Stimulated activated naive CD8-positive, alpha-beta T cell treated with anti-CD3 and anti-CD28 coated beads, Interleukin-15, Interleukin-2, amounts not matched to agents 100 ng/mL and 50 ng/mL, for 24 hours (primary cell): ENCODE measurements around the gene CHSY1.
A peak's percentile ranks its signal among the peaks of the same experiment; 100 is the strongest.
"Not testable (repeated sequence)": the region's sequence is repeated elsewhere in the genome, so short reads cannot be mapped to it uniquely, and the experiment has no call there.

Experiments
- H3K27ac Mint-ChIP-seq: one replicate; pipeline ENCODE4 v1.8.0; 2021; ENCODE audit warnings: mild to moderate bottlenecking, mixed read lengths
- H3K27me3 Mint-ChIP-seq: one replicate; pipeline ENCODE4 v1.8.0; 2021; ENCODE audit warnings: mixed read lengths
- H3K36me3 Mint-ChIP-seq: one replicate; pipeline ENCODE4 v1.8.0; 2021; ENCODE audit warnings: low read depth, mixed read lengths
- H3K4me1 Mint-ChIP-seq: one replicate; pipeline ENCODE4 v1.8.0; 2021; ENCODE audit warnings: low read depth, mixed read lengths
- H3K4me3 Mint-ChIP-seq: one replicate; pipeline ENCODE4 v1.8.0; 2021; ENCODE audit warnings: mild to moderate bottlenecking, mixed read lengths
- H3K9me3 Mint-ChIP-seq: one replicate; pipeline ENCODE4 v1.8.0; 2021; ENCODE audit warnings: mixed read lengths

Gene CHSY1

GRCh38 chr15:101215681-101216080 is 36.2 kb downstream of the CHSY1 start:
- Mint-ChIP-seq H3K27ac (no peak overlapping the region), H3K36me3 (peaks cover 69% of the 10 kb centered on the region), H3K9me3 (no peaks in the 10 kb centered on the region), H3K4me1 (peaks cover 80% of the 10 kb centered on the region), H3K4me3 (no peak overlapping the region), H3K27me3 (no peaks in the 10 kb centered on the region)

GRCh38 chr15:101214435-101215097 is 37.3 kb downstream of the CHSY1 start:
- Mint-ChIP-seq H3K36me3 (peaks cover 63% of the 10 kb centered on the region), H3K4me1 (peaks cover 83% of the 10 kb centered on the region)
- H3K9me3 Mint-ChIP-seq, H3K27me3 Mint-ChIP-seq, H3K4me3 Mint-ChIP-seq, H3K27ac Mint-ChIP-seq: not testable (repeated sequence)

GRCh38 chr15:101213570-101213969 is 38.3 kb downstream of the CHSY1 start:
- Mint-ChIP-seq H3K9me3 (no peaks in the 10 kb centered on the region), H3K4me1 (peaks cover 90% of the 10 kb centered on the region)

GRCh38 chr15:101213147-101213546 is 38.7 kb downstream of the CHSY1 start:
- no peaks in the 10 kb centered on the region for H3K9me3 Mint-ChIP-seq
- no peak overlapping the region for H3K4me3 Mint-ChIP-seq
- peaks cover 60% of the 10 kb centered on the region for H3K36me3 Mint-ChIP-seq
- peak overlapping the region; percentile 22 for H3K27ac Mint-ChIP-seq
- H3K4me1 Mint-ChIP-seq, result peaks cover 94% of the 10 kb centered on the region
- H3K27me3 Mint-ChIP-seq, result no peaks in the 10 kb centered on the region

More at GRCh38 chr15:101213570-101213969, 38.3 kb downstream of the CHSY1 start:
- Mint-ChIP-seq H3K27me3 (no peaks in the 10 kb centered on the region), H3K27ac (peak overlapping the region; percentile 12), H3K36me3 (peaks cover 60% of the 10 kb centered on the region), H3K4me3 (no peak overlapping the region)

GRCh38 chr15:101211897-101212296 is 40.0 kb downstream of the CHSY1 start:
- Mint-ChIP-seq H3K27me3 (no peaks in the 10 kb centered on the region), H3K9me3 (no peaks in the 10 kb centered on the region), H3K4me3 (no peak overlapping the region), H3K4me1 (peaks cover 95% of the 10 kb centered on the region), H3K27ac (peak overlapping the region; percentile 67), H3K36me3 (peaks cover 59% of the 10 kb centered on the region)

DNA sequence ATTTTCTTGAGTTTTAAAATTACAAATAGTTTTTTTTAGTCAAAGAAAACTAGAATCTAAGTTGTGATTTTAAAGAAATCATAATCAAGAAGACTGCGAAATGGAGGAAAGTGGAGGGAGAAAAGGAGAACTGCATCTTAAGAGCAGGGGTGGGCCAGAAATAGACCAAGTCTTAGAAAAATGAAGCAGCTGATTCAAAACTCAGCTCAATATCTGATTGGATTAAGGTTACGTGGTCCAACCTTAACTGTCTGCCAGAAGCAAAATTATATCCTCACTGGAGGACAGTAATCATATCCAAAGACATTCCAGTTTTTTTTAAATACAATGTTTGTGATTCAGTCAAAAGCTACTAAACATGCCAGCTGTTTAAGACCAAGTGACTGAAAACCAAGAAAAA is 41.4 kb downstream of the CHSY1 start:
- no peak overlapping the region for H3K4me3 Mint-ChIP-seq
- H3K4me1 Mint-ChIP-seq, result peaks cover 95% of the 10 kb centered on the region
- peak overlapping the region; percentile 42 for H3K27ac Mint-ChIP-seq
- H3K9me3 Mint-ChIP-seq, result no peaks in the 10 kb centered on the region
- peaks cover 53% of the 10 kb centered on the region for H3K36me3 Mint-ChIP-seq
- H3K27me3 Mint-ChIP-seq, result no peaks in the 10 kb centered on the region

GRCh38 chr15:101210058-101210457 is 41.8 kb downstream of the CHSY1 start:
- H3K4me3 Mint-ChIP-seq, result no peak overlapping the region
- peaks cover 53% of the 10 kb centered on the region for H3K36me3 Mint-ChIP-seq
- no peaks in the 10 kb centered on the region for H3K9me3 Mint-ChIP-seq
- no peaks in the 10 kb centered on the region for H3K27me3 Mint-ChIP-seq
- H3K27ac Mint-ChIP-seq, result peak overlapping the region; percentile 42
- H3K4me1 Mint-ChIP-seq, result peaks cover 97% of the 10 kb centered on the region

- H3K4me1 Mint-ChIP-seq, result peaks cover 99% of the 10 kb centered on the region
- H3K36me3 Mint-ChIP-seq, result peaks cover 47% of the 10 kb centered on the region
- H3K9me3 Mint-ChIP-seq, result no peaks in the 10 kb centered on the region
- peak overlapping the region; percentile 42 for H3K27ac Mint-ChIP-seq
- peak overlapping the region; percentile 7 for H3K4me3 Mint-ChIP-seq
- H3K27me3 Mint-ChIP-seq, result no peaks in the 10 kb centered on the region
Observed at GRCh38 chr15:101209285-101209845, 42.5 kb downstream of the CHSY1 start.

- H3K36me3 Mint-ChIP-seq, result peaks cover 53% of the 10 kb centered on the region
- H3K4me1 Mint-ChIP-seq, result peaks cover 98% of the 10 kb centered on the region
- no peaks in the 10 kb centered on the region for H3K27me3 Mint-ChIP-seq
- H3K9me3 Mint-ChIP-seq, result no peaks in the 10 kb centered on the region
- no peak overlapping the region for H3K4me3 Mint-ChIP-seq
- H3K27ac Mint-ChIP-seq, result peak overlapping the region; percentile 99
Observed at GRCh38 chr15:101207867-101208288, 44.0 kb downstream of the CHSY1 start.

GRCh38 chr15:101206176-101206591 is 45.7 kb downstream of the CHSY1 start:
- H3K4me3 Mint-ChIP-seq, result peak overlapping the region; percentile 79
- peaks cover 39% of the 10 kb centered on the region for H3K36me3 Mint-ChIP-seq
- H3K4me1 Mint-ChIP-seq, result peaks cover 98% of the 10 kb centered on the region
- peak overlapping the region; percentile 99 for H3K27ac Mint-ChIP-seq
- no peaks in the 10 kb centered on the region for H3K27me3 Mint-ChIP-seq
- H3K9me3 Mint-ChIP-seq, result no peaks in the 10 kb centered on the region

DNA sequence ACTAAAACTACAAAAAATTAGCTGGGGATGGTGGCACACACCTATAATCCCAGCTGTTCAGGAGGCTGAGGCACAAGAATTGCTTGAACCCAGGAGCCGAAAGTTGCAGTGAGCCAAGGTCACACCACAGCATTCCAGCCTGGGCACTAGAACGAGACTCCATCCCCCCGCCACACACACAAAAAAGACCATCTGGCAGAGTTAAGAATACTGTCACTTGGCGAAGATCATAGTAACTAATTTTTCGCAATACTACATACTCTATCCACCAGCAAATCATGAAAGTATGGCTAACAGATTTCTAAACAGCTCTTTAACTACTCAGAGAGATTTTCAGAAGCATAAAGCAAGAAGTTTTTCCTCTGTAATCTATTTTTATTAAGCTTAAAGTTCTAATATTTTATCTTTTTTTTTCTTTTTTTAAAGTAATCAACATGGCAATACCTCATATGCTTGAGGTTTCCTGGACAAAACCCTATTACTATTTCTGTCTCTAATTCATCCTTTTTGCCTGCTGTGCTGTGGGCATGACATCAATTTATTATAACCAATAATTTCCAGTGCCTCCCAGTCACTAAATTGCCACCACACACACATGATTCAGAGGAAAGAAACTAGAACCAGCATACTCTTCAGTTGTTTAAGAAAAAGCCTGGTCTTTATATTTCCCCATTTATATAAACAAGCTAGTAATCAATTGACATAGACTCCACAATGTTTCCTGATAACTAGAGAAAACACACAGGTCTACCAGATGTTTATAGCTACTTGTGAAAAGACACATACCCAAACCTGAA is 46.9 kb downstream of the CHSY1 start:
- peaks cover 47% of the 10 kb centered on the region for H3K36me3 Mint-ChIP-seq
- peaks cover 98% of the 10 kb centered on the region for H3K4me1 Mint-ChIP-seq
- H3K27ac Mint-ChIP-seq, result peak overlapping the region; percentile 99
- H3K4me3 Mint-ChIP-seq, result peak overlapping the region; percentile 79
- no peaks in the 10 kb centered on the region for H3K27me3 Mint-ChIP-seq
- no peaks in the 10 kb centered on the region for H3K9me3 Mint-ChIP-seq

DNA sequence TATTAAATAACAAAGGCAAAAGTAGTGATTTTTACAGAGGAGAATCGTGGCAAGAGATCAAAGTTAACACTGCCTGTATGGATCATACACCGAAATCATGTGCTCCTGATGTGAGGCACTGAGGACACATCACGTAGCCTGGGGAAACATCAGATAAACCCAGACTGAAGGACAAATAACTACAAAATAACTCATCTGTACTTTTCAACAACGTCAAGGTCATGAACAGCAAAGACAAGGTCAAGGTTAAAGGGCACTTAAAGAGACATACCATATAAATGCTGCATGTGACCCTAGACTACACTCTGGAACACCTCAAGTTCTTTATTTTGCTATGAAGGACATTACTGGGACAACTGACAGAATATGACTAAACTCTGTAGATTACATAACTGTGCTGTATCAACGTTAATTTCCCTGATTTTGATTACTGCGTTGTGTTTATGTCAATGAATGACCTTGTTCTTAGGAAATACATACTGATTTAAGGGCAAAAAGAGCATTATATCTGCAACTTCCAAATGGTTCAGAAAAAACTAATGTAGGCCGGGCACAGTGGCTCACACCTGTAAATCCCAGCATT is 48.1 kb downstream of the CHSY1 start:
- Mint-ChIP-seq H3K9me3 (no peaks in the 10 kb centered on the region), H3K27me3 (no peaks in the 10 kb centered on the region), H3K4me3 (peak overlapping the region; percentile 57), H3K36me3 (peaks cover 42% of the 10 kb centered on the region), H3K4me1 (peaks cover 98% of the 10 kb centered on the region), H3K27ac (peak overlapping the region; percentile 94)

GRCh38 chr15:101203029-101203573 is 48.7 kb downstream of the CHSY1 start:
- Mint-ChIP-seq H3K4me3 (peak overlapping the region; percentile 57), H3K27me3 (no peaks in the 10 kb centered on the region), H3K27ac (peak overlapping the region; percentile 94)

DNA sequence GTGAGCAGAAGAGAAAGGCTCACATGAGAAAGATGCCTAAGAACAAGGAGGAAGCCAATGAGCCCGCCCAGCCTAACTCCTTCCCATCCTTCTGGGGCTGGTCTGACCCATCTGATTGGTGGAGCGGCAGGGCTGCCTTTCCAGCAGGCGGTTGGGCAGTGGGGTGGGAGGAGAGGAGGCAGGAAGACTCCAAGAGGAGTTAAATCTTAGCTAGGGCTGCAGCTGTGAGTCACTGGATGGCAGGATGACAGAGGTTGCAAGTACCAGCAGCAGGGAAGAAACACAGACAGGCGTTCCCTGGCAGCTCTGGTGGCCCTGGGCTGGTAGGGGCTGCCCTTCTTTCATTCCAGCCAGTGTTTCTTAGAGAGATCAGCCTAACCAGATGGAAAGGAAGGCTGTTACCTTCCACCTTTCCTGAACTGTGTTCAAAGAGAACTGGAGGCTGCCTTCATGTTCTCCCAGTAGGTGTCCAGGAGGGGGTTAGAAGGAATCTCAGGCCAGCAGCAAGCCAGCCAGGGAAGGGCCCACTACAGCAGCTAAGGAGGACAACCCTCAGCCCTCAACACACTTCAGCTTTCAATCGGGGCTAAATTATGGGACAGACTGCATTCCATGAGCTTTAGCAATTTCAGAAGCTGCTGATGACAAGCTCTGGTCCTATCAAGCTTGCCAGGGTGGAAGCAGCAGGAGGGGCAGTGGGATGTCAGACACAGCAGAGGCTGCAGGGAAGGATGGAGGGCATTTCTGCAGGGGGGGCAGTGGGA is 50.3 kb downstream of the CHSY1 start:
- H3K27me3 Mint-ChIP-seq, result no peaks in the 10 kb centered on the region
- peaks cover 41% of the 10 kb centered on the region for H3K36me3 Mint-ChIP-seq
- H3K4me3 Mint-ChIP-seq, result no peak overlapping the region
- H3K4me1 Mint-ChIP-seq, result peaks cover 96% of the 10 kb centered on the region
- H3K9me3 Mint-ChIP-seq, result no peaks in the 10 kb centered on the region
- peak overlapping the region; percentile 98 for H3K27ac Mint-ChIP-seq

More at GRCh38 chr15:101203029-101203573, 48.7 kb downstream of the CHSY1 start:
- Mint-ChIP-seq H3K9me3 (no peaks in the 10 kb centered on the region), H3K4me1 (peaks cover 98% of the 10 kb centered on the region), H3K36me3 (peaks cover 46% of the 10 kb centered on the region)
